ENCODE data around the gene OTC. TPM values are rescaled to one million over a fixed set of nuclear protein-coding genes. Genes with fewer than 3 reads are reported as not detected.

OTC gene
- total and polyA plus RNA-seq, 7 donors: 0.08 to 0.34 (median 0.21) TPM; not detected in 1

GRCh38 chrX:38371641-38372040 lies 19.2 kb downstream of the OTC start:
- ATAC-seq: no peak
- Histone ChIP-seq H3K36me3 (ENCODE audit: insufficient read depth in 1 of 2, low read depth in 1 of 2) (no peaks in the 10 kb centered on the region), H3K27me3 (ENCODE audit: insufficient read depth in 3 of 3, low read length in 2 of 3) (peaks cover 0 to 30% (median 0%) of the 10 kb centered on the region in 3 donors), H3K27ac (no peak overlapping the region), H3K9me3 (no peaks in the 10 kb centered on the region), H3K4me3 (no peak overlapping the region), H3K4me1 (no peaks in the 10 kb centered on the region)
- intact Hi-C loops (cut with DNase I): no loop called here
- no peak for DNase-seq
- no peak for TF ChIP-seq CTCF (IDR thresholded peaks at IDR 0.05)
- 59 to 79% (median 63%) methylated on average over 2 of the region's 2 CpGs for WGBS, 3 donors

GRCh38 chrX:38374431-38374830 lies 22.0 kb downstream of the OTC start:
- TF ChIP-seq CTCF (IDR thresholded peaks at IDR 0.05): no peak
- ATAC-seq: no peak
- intact Hi-C loops (cut with DNase I): no loop called here
- Histone ChIP-seq H3K27me3 (ENCODE audit: insufficient read depth in 3 of 3, low read length in 2 of 3) (peaks cover 0 to 29% (median 0%) of the 10 kb centered on the region in 3 donors), H3K4me3 (no peak overlapping the region), H3K4me1 (no peaks in the 10 kb centered on the region), H3K36me3 (ENCODE audit: insufficient read depth in 1 of 2, low read depth in 1 of 2) (no peaks in the 10 kb centered on the region), H3K27ac (no peak overlapping the region), H3K9me3 (peaks cover 3% of the 10 kb centered on the region)
- DNase-seq: no peak
- 84 to 98% (median 94%) methylated on average over 3 of the region's 3 CpGs for WGBS, 3 donors

- ATAC-seq: no peak
- intact Hi-C loops (cut with DNase I): no loop called here
- H3K36me3 ChIP-seq (ENCODE audit: insufficient read depth in 1 of 2, low read depth in 1 of 2): no peaks in the 10 kb centered on the region
- H3K4me1 ChIP-seq: no peaks in the 10 kb centered on the region
- peaks cover 3% of the 10 kb centered on the region for H3K9me3 ChIP-seq
- peaks cover 0 to 29% (median 0%) of the 10 kb centered on the region in 3 donors for H3K27me3 ChIP-seq (ENCODE audit: insufficient read depth in 3 of 3, low read length in 2 of 3)
- H3K27ac ChIP-seq: no peak overlapping the region
- TF ChIP-seq CTCF (IDR thresholded peaks at IDR 0.05): peak; percentile 21
- H3K4me3 ChIP-seq: no peak overlapping the region
- no peak for DNase-seq
- WGBS, 3 donors: 14 to 29% (median 24%) methylated on average over 1 of the region's 1 CpG
These were observed 23.5 kb downstream of the OTC start for GRCh38 chrX:38375891-38376290.

GRCh38 chrX:38376747-38377146 lies 24.3 kb downstream of the OTC start:
- no peak for DNase-seq
- Histone ChIP-seq H3K27ac (no peak overlapping the region), H3K9me3 (peaks cover 3% of the 10 kb centered on the region), H3K4me3 (no peak overlapping the region), H3K27me3 (ENCODE audit: insufficient read depth in 3 of 3, low read length in 2 of 3) (peaks cover 0 to 29% (median 0%) of the 10 kb centered on the region in 3 donors), H3K4me1 (no peaks in the 10 kb centered on the region), H3K36me3 (ENCODE audit: insufficient read depth in 1 of 2, low read depth in 1 of 2) (no peaks in the 10 kb centered on the region)
- ATAC-seq: no peak
- intact Hi-C loops (cut with DNase I): no loop called here
- 59 to 93% (median 87%) methylated on average over 1 of the region's 1 CpG for WGBS, 3 donors
- TF ChIP-seq CTCF (IDR thresholded peaks at IDR 0.05): no peak

- ATAC-seq: no peak
- H3K36me3 ChIP-seq (ENCODE audit: insufficient read depth in 1 of 2, low read depth in 1 of 2): no peaks in the 10 kb centered on the region
- peaks cover 0 to 24% (median 0%) of the 10 kb centered on the region in 3 donors for H3K27me3 ChIP-seq (ENCODE audit: insufficient read depth in 3 of 3, low read length in 2 of 3)
- H3K4me1 ChIP-seq: no peaks in the 10 kb centered on the region
- intact Hi-C loops (cut with DNase I): no loop called here
- H3K4me3 ChIP-seq: no peak overlapping the region
- no peak for TF ChIP-seq CTCF (IDR thresholded peaks at IDR 0.05)
- WGBS, 3 donors: 92 to 100% (median 100%) methylated on average over 1 of the region's 1 CpG
- H3K27ac ChIP-seq: no peak overlapping the region
- DNase-seq: no peak
- peaks cover 3% of the 10 kb centered on the region for H3K9me3 ChIP-seq
These were observed 26.7 kb downstream of the OTC start for GRCh38 chrX:38379088-38379487.
